ENCODE measurements around the gene TNNT1.

Gene TNNT1

DNA sequence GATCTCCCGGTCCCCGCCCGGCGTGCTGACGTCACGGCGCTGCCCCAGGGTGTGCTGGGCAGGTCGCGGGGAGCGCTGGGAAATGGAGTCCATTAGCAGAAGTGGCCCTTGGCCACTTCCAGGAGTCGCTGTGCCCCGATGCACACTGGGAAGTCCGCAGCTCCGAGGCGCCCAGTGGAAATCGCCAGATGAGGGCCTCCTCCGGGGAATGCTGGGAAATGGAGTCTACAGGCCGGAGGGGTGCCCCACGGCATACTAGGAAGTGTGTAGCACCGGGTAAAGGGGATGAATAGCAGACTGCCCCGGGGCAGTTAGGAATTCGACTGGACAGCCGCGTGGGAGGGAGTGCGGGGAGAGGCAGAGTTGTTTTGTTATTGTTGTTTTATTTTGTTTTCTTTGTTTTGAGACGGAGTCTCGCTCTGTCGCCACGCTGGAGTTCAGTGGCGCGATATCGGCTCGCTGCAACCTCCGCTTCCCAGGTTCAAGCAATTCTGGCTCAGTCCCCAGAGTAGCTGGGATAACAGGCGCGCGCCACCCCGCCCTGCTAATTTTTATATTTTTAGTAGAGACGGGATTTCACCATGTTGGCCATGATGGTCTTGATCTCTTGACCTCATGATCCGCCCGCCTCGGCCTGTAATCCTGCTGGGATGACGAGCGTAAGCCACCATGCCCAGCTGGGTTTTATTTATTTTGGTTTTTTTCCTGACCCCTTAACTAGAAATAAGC is 31.2 kb downstream of the TNNT1 start:
- peaks cover 53% of the 10 kb centered on the region for H3K79me2 ChIP-seq (ENCODE audit: insufficient read depth, low read length)

DNA sequence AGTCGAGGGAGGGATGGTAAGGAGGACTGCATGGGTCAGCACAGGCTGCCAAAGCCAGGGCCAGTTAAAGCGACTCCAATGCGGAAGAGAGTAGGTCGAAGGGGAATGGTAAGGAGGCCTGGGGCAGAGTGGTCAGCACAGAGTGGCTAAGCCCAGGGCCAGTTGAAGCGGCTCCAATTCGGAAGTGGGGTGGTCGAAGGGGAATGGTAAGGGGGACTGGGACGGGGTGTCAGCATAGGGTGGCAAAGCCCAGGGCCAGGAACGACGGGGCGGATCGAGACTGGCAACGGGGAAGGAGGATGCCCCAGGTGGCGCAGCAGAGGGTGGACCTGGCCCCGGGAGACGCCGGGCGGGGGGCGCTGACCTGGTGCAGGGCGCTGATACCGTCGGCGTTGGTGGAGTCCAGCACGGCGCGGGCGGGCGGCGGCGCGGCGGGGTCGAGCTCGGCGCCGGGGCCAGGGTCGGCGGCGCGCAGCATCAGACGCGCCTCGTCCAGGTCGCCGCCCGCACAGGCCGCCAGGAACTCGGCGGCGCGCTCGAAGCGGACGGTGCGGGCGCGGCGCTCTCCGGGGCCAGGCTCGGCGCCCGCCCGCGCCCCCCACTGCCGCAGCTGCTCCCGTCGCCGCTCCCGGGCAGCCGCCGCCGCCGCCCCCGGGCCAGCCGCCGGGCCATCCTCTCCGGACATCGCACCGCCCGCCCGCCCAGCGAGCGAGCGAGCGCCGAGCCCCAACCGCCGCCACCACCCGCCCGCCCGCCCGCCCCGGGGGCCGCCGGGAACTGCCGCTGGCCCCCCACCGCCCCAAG is 31.9 kb downstream of the TNNT1 start, which contains the start of gene PPP1R12C:
PPP1R12C (minus strand) TSS at position 779 of the 804 bp plus-strand sequence; CDS start at position 685, 94 bp downstream.
- Histone ChIP-seq H3K4me2 (ENCODE audit: insufficient read depth, low read length) (peak within 1 kb of the TSS; percentile 85), H4K20me1 (ENCODE audit: insufficient read depth, low read length) (peaks cover 49% of the 10 kb centered on the region), H3K4me1 (ENCODE audit: insufficient read depth, low read length) (peaks cover 33% of the 10 kb centered on the region), H3K9me3 (ENCODE audit: insufficient read depth, low read length, severe bottlenecking) (no peaks in the 10 kb centered on the region), H3K4me3 (ENCODE audit: low read depth in 1 of 2, low read length in 2 of 2) (peak within 1 kb of the TSS; percentile 90 to 96), H3K27ac (ENCODE audit: low read length) (peak within 1 kb of the TSS; percentile 86), H3K79me2 (ENCODE audit: insufficient read depth, low read length) (peaks cover 61% of the 10 kb centered on the region), H3K36me3 (ENCODE audit: insufficient read depth, low read length) (peaks cover 19% of the 10 kb centered on the region), H2AFZ (ENCODE audit: low read depth, low read length) (peak within 1 kb of the TSS; percentile 96), H3K9ac (ENCODE audit: low read depth, low read length) (peak within 1 kb of the TSS; percentile 74), H3K27me3 (ENCODE audit: insufficient read depth, low read length, poor library complexity) (no peaks in the 10 kb centered on the region)
- DNase-seq (no peak), ATAC-seq (ENCODE audit: insufficient read depth, low read depth) (no peak)
- TF ChIP-seq, protein P1, sequence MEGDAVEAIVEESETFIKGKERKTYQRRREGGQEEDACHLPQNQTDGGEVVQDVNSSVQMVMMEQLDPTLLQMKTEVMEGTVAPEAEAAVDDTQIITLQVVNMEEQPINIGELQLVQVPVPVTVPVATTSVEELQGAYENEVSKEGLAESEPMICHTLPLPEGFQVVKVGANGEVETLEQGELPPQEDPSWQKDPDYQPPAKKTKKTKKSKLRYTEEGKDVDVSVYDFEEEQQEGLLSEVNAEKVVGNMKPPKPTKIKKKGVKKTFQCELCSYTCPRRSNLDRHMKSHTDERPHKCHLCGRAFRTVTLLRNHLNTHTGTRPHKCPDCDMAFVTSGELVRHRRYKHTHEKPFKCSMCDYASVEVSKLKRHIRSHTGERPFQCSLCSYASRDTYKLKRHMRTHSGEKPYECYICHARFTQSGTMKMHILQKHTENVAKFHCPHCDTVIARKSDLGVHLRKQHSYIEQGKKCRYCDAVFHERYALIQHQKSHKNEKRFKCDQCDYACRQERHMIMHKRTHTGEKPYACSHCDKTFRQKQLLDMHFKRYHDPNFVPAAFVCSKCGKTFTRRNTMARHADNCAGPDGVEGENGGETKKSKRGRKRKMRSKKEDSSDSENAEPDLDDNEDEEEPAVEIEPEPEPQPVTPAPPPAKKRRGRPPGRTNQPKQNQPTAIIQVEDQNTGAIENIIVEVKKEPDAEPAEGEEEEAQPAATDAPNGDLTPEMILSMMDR (IDR thresholded peaks at IDR 0.05; ENCODE audit: borderline replicate concordance, extremely low read depth, low read length, poor library complexity, severe bottlenecking), result no peak
- no peak for TF ChIP-seq EZH2 (IDR thresholded peaks at IDR 0.05; ENCODE audit: borderline replicate concordance, low read depth, low read length, severe bottlenecking)

More for the DNA sequence above, 31.2 kb downstream of the TNNT1 start:
- H3K9me3 ChIP-seq (ENCODE audit: insufficient read depth, low read length, severe bottlenecking), result no peaks in the 10 kb centered on the region
- H3K27ac ChIP-seq (ENCODE audit: low read length), result peak overlapping the region; percentile 86
- H3K4me3 ChIP-seq (ENCODE audit: low read depth in 1 of 2, low read length in 2 of 2), result peak overlapping the region; percentile 90 to 96
- H3K36me3 ChIP-seq (ENCODE audit: insufficient read depth, low read length), result peaks cover 11% of the 10 kb centered on the region
- DNase-seq (peak; percentile 99), ATAC-seq (ENCODE audit: insufficient read depth, low read depth) (peak; percentile 94)
- no peaks in the 10 kb centered on the region for H3K27me3 ChIP-seq (ENCODE audit: insufficient read depth, low read length, poor library complexity)
- H2AFZ ChIP-seq (ENCODE audit: low read depth, low read length), result peak overlapping the region; percentile 96
- peak overlapping the region; percentile 85 for H3K4me2 ChIP-seq (ENCODE audit: insufficient read depth, low read length)
- H3K4me1 ChIP-seq (ENCODE audit: insufficient read depth, low read length), result peaks cover 33% of the 10 kb centered on the region
- H4K20me1 ChIP-seq (ENCODE audit: insufficient read depth, low read length), result peaks cover 41% of the 10 kb centered on the region
- H3K9ac ChIP-seq (ENCODE audit: low read depth, low read length), result peak overlapping the region; percentile 74
- no peak for TF ChIP-seq EZH2 (IDR thresholded peaks at IDR 0.05; ENCODE audit: borderline replicate concordance, low read depth, low read length, severe bottlenecking)
- TF ChIP-seq, protein P1 (IDR thresholded peaks at IDR 0.05; ENCODE audit: borderline replicate concordance, extremely low read depth, low read length, poor library complexity, severe bottlenecking), result no peak

DNA sequence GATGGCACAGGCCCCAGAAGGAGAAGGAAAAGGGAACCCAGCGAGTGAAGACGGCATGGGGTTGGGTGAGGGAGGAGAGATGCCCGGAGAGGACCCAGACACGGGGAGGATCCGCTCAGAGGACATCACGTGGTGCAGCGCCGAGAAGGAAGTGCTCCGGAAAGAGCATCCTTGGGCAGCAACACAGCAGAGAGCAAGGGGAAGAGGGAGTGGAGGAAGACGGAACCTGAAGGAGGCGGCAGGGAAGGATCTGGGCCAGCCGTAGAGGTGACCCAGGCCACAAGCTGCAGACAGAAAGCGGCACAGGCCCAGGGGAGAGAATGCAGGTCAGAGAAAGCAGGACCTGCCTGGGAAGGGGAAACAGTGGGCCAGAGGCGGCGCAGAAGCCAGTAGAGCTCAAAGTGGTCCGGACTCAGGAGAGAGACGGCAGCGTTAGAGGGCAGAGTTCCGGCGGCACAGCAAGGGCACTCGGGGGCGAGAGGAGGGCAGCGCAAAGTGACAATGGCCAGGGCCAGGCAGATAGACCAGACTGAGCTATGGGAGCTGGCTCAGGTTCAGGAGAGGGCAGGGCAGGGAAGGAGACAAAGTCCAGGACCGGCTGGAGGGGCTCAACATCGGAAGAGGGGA is 32.7 kb downstream of the TNNT1 start:
- Histone ChIP-seq H3K9ac (ENCODE audit: low read depth, low read length) (peak overlapping the region; percentile 66), H3K27me3 (ENCODE audit: insufficient read depth, low read length, poor library complexity) (no peaks in the 10 kb centered on the region), H3K9me3 (ENCODE audit: insufficient read depth, low read length, severe bottlenecking) (no peaks in the 10 kb centered on the region), H3K36me3 (ENCODE audit: insufficient read depth, low read length) (peaks cover 23% of the 10 kb centered on the region), H2AFZ (ENCODE audit: low read depth, low read length) (peak overlapping the region; percentile 18; the same call in 1 of the 2 replicates), H3K4me3 (ENCODE audit: low read depth in 1 of 2, low read length in 2 of 2) (peak overlapping the region; percentile 61 to 65; a peak in 3 of 4 replicates), H3K27ac (ENCODE audit: low read length) (peak overlapping the region; percentile 69), H4K20me1 (ENCODE audit: insufficient read depth, low read length) (peaks cover 56% of the 10 kb centered on the region), H3K4me2 (ENCODE audit: insufficient read depth, low read length) (peak overlapping the region; percentile 75), H3K4me1 (ENCODE audit: insufficient read depth, low read length) (peaks cover 33% of the 10 kb centered on the region), H3K79me2 (ENCODE audit: insufficient read depth, low read length) (peaks cover 67% of the 10 kb centered on the region)
- ATAC-seq (ENCODE audit: insufficient read depth, low read depth), result peak; percentile 63
- TF ChIP-seq EZH2 (IDR thresholded peaks at IDR 0.05; ENCODE audit: borderline replicate concordance, low read depth, low read length, severe bottlenecking), result no peak
- TF ChIP-seq, protein P1 (IDR thresholded peaks at IDR 0.05; ENCODE audit: borderline replicate concordance, extremely low read depth, low read length, poor library complexity, severe bottlenecking), result no peak
- DNase-seq, result peak; percentile 71
